Measurements from ENCODE around the gene DEFB124. TPM values are rescaled to one million over a fixed set of nuclear protein-coding genes. Genes with fewer than 3 reads are reported as not detected.

The DEFB124 gene
- total RNA-seq, 1 donor from 2014 or later, result not detected

DNA sequence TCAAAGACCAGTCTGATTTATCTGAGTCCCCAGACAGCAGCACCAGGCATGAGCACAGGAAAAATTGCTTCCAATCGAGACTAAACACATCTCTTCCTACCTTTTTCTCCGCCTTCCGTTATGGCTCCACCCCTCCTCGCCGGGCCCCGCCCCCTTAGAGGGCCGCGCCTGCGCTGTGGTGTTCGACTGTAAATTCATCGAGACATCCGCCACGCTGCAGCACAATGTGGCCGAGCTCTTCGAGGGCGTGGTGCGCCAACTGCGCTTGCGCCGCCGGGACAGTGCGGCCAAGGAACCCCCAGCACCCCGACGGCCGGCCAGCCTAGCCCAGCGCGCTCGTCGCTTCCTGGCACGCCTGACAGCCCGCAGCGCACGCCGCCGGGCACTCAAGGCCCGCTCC, 9.1 kb upstream of the DEFB124 start:
- H3K27me3 Mint-ChIP-seq (ENCODE audit: low read depth), result no peaks in the 10 kb centered on the region
- DNase-seq (ENCODE audit: low spot score in 2 of 2, unreplicated experiment in 2 of 2), result no peak
- H3K27ac Mint-ChIP-seq, result no peak overlapping the region
- H3K9me3 Mint-ChIP-seq, result peaks cover 38% of the 10 kb centered on the region
- TF ChIP-seq, protein P1, sequence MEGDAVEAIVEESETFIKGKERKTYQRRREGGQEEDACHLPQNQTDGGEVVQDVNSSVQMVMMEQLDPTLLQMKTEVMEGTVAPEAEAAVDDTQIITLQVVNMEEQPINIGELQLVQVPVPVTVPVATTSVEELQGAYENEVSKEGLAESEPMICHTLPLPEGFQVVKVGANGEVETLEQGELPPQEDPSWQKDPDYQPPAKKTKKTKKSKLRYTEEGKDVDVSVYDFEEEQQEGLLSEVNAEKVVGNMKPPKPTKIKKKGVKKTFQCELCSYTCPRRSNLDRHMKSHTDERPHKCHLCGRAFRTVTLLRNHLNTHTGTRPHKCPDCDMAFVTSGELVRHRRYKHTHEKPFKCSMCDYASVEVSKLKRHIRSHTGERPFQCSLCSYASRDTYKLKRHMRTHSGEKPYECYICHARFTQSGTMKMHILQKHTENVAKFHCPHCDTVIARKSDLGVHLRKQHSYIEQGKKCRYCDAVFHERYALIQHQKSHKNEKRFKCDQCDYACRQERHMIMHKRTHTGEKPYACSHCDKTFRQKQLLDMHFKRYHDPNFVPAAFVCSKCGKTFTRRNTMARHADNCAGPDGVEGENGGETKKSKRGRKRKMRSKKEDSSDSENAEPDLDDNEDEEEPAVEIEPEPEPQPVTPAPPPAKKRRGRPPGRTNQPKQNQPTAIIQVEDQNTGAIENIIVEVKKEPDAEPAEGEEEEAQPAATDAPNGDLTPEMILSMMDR (IDR thresholded peaks at IDR 0.05; ENCODE audit: unreplicated experiment), result no peak
- peaks cover 4% of the 10 kb centered on the region for H3K36me3 Mint-ChIP-seq
- H3K4me1 Mint-ChIP-seq, result no peaks in the 10 kb centered on the region
- no peak overlapping the region for H3K4me3 Mint-ChIP-seq

DNA sequence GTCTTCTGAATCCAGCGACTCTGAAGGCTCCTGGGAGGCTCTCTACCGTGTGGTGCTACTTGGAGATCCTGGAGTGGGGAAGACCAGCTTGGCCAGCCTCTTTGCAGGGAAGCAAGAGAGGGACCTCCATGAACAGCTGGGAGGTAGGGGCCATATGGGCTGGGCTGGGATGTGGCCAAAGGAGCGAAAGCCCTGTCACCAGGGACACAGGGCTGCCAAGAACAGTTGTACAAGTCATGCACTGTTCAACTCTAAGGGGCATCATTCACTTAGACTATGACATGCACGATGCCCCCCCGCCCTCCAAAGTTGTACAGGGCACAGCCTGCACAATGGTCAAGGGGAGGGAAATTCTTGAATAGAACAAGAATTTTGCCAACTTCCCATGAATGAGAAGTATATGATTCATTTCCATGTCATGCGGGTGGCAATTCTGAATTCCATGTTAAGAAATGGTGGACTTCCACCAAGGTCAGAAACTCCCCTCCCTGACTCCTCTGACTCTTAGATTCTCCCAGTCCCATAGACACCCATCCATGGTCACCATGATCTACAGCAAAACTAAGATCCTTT, 1.8 kb upstream of the DEFB124 start:
- DNase-seq (ENCODE audit: low spot score in 2 of 2, unreplicated experiment in 2 of 2), result no peak

DNA sequence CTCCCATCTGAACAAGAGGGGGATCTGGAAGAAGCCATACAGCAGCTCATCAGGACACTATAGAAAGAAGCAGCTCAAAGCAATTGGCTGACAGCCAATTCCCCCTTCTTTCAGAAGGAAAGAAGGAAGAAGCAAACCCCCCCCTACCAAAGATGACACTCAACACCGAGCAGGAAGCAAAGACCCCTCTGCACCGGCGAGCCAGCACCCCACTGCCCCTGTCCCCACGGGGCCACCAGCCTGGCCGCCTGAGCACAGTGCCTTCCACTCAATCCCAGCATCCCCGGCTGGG, 1.3 kb upstream of the DEFB124 start:
- peaks cover 3% of the 10 kb centered on the region for H3K36me3 Mint-ChIP-seq
- no peaks in the 10 kb centered on the region for H3K27me3 Mint-ChIP-seq (ENCODE audit: low read depth)
- TF ChIP-seq, protein P1 (IDR thresholded peaks at IDR 0.05; ENCODE audit: unreplicated experiment), result no peak
- DNase-seq (ENCODE audit: low spot score in 2 of 2, unreplicated experiment in 2 of 2), result no peak
- no peaks in the 10 kb centered on the region for H3K4me1 Mint-ChIP-seq
- no peak overlapping the region for H3K4me3 Mint-ChIP-seq
- peaks cover 46% of the 10 kb centered on the region for H3K9me3 Mint-ChIP-seq
- no peak overlapping the region for H3K27ac Mint-ChIP-seq

More for the DNA sequence above, 1.8 kb upstream of the DEFB124 start:
- H3K36me3 Mint-ChIP-seq, result peaks cover 3% of the 10 kb centered on the region
- H3K4me1 Mint-ChIP-seq, result no peaks in the 10 kb centered on the region
- peaks cover 51% of the 10 kb centered on the region for H3K9me3 Mint-ChIP-seq
- TF ChIP-seq, protein P1 (IDR thresholded peaks at IDR 0.05; ENCODE audit: unreplicated experiment), result no peak
- H3K27me3 Mint-ChIP-seq (ENCODE audit: low read depth), result no peaks in the 10 kb centered on the region
- no peak overlapping the region for H3K4me3 Mint-ChIP-seq
- H3K27ac Mint-ChIP-seq, result no peak overlapping the region

DNA sequence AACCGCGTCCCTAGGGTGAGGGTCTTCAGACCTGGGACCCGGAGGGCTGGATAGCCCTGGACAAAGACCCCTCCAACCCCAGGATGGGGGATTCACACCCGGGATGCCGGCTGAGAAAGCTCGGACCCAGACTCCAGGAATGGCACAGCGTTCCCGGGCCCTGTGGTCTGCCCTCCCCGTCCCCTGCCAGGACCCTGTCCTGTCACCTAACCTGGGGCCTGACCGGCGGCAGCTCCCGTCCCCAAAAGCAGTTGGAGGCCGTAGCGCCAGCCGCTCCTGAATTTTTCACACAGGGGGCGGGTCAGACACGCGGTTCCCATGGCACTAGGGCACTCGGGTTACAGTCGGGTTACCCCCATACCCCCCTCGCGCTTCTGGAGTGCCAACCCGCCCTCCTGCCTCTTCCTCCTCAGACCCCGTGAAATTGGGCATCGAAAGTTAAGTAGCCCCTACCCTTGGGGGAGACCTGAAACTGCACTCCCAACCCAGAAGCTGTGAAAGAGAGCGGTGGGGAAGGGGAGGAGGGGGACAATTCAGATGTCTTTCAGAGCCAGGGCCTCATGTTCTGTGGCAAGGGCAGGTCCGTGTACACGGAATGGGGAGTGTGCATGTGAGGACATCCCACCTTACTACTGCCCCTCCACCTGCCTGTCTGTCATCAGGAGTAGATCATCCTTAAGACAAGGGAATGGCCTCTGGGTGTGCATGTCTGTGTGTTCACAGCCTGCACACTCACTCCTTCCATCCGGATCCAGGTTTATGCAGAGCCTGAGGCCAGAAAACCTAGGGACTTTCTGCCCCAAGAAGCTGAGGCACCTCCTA, 756 bp upstream of the DEFB124 start:
- Mint-ChIP-seq H3K9me3 (peaks cover 45% of the 10 kb centered on the region), H3K27ac (no peak overlapping the region), H3K27me3 (ENCODE audit: low read depth) (no peaks in the 10 kb centered on the region), H3K4me1 (no peaks in the 10 kb centered on the region), H3K4me3 (no peak overlapping the region), H3K36me3 (peaks cover 3% of the 10 kb centered on the region)
- DNase-seq (ENCODE audit: low spot score in 2 of 2, unreplicated experiment in 2 of 2), result no peak
- TF ChIP-seq, protein P1 (IDR thresholded peaks at IDR 0.05; ENCODE audit: unreplicated experiment), result no peak

DNA sequence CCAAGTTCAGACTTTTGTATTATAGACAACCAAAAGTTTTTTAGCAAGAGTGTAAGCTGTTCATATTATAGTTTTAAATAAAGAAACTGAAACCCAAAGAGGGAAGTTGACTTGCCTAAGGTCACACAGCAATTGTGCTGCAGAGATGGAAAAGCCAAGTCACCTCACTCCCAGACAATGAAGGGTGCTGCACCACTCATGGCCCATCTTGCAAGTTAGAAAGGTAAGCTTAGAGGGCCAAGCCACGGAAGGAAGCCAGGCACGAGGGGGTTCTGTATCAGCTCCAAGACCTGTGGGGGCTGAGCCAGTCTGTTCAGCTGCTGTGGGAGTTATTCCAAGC, 860 bp downstream of the DEFB124 start:
- H3K27ac Mint-ChIP-seq, result no peak overlapping the region
- no peak for DNase-seq (ENCODE audit: low spot score in 2 of 2, unreplicated experiment in 2 of 2)
- H3K9me3 Mint-ChIP-seq, result peaks cover 41% of the 10 kb centered on the region
- no peaks in the 10 kb centered on the region for H3K27me3 Mint-ChIP-seq (ENCODE audit: low read depth)
- H3K36me3 Mint-ChIP-seq, result peaks cover 3% of the 10 kb centered on the region
- H3K4me1 Mint-ChIP-seq, result no peaks in the 10 kb centered on the region
- TF ChIP-seq, protein P1 (IDR thresholded peaks at IDR 0.05; ENCODE audit: unreplicated experiment), result no peak
- no peak overlapping the region for H3K4me3 Mint-ChIP-seq
